Keratinocyte (primary cell): ENCODE data around the gene FBLN5. TPM values are rescaled to one million over a fixed set of nuclear protein-coding genes. Genes with fewer than 3 reads are reported as not detected.

Source experiments
- DNase-seq: peaks from one replicate; pipeline ENCODE4 v3.0.0-alpha.2; 2011; ENCODE audit warnings: low read depth, missing footprints, low spot score
- FAIRE-seq: peaks from 2 replicates; lab custom pipeline; 2011; peaks lifted over from hg19 to GRCh38; lab: Jason Lieb, UNC
- H2AFZ ChIP-seq: 2 replicates; pipeline ENCODE4 v1.6.0; 2012; ENCODE audit warnings: low read length, control low read depth, inconsistent platforms; ENCODE audit not compliant: control insufficient read depth
- H3K27ac ChIP-seq: 2 replicates; pipeline ENCODE4 v1.5.1; 2011; ENCODE audit warnings: low read length; ENCODE audit not compliant: control insufficient read depth, insufficient read depth
- H3K27me3 ChIP-seq: 3 replicates; pipeline ENCODE4 v1.6.0; 2011; ENCODE audit warnings: low read length; ENCODE audit not compliant: control insufficient read depth, insufficient read depth; ENCODE audit errors: extremely low read depth
- H3K36me3 ChIP-seq, 2 experiments: 2 replicates in 1 of 2; 3 replicates in 1 of 2; pipeline ENCODE4 v1.5.1; 2011; ENCODE audit warnings: low read length in 2 of 2, mild to moderate bottlenecking in 1 of 2; ENCODE audit not compliant: control insufficient read depth in 2 of 2, insufficient read depth in 2 of 2; ENCODE audit errors: extremely low read depth in 1 of 2
- H3K4me1 ChIP-seq: 3 replicates; pipeline ENCODE4 v1.5.1; 2011; ENCODE audit warnings: low read length; ENCODE audit not compliant: control insufficient read depth, insufficient read depth; ENCODE audit errors: extremely low read depth
- H3K4me2 ChIP-seq: 3 replicates; pipeline ENCODE4 v1.6.0; 2011; ENCODE audit warnings: low read depth, low read length; ENCODE audit not compliant: control insufficient read depth, insufficient read depth; ENCODE audit errors: extremely low read depth
- H3K4me3 ChIP-seq, 3 experiments: fragments of 200-600 bp in 1 of 3; sonication (generic) in 1 of 3; 2 replicates in 2 of 3; 3 replicates in 1 of 3; pipeline ENCODE4 v1.5.1; 2011 to 2016; ENCODE audit warnings: low read length in 3 of 3, mild to moderate bottlenecking in 3 of 3, control low read depth in 2 of 3, inconsistent platforms in 1 of 3, low read depth in 1 of 3, mixed read lengths in 1 of 3, mixed run types in 1 of 3, moderate library complexity in 1 of 3; ENCODE audit not compliant: control insufficient read depth in 2 of 3, insufficient read depth in 2 of 3; ENCODE audit errors: extremely low read depth in 1 of 3
- H3K79me2 ChIP-seq: 2 replicates; pipeline ENCODE4 v1.6.0; 2012; ENCODE audit warnings: low read length; ENCODE audit not compliant: control insufficient read depth, insufficient read depth
- H3K9ac ChIP-seq: 3 replicates; pipeline ENCODE4 v1.6.0; 2011; ENCODE audit warnings: low read length; ENCODE audit not compliant: control insufficient read depth, insufficient read depth; ENCODE audit errors: extremely low read depth
- H3K9me1 ChIP-seq: 3 replicates; pipeline ENCODE4 v1.6.0; 2011; ENCODE audit warnings: low read length; ENCODE audit not compliant: control insufficient read depth, insufficient read depth; ENCODE audit errors: extremely low read depth
- H3K9me3 ChIP-seq: 2 replicates; pipeline ENCODE4 v1.5.1; 2012; ENCODE audit warnings: low read depth, low read length; ENCODE audit not compliant: control insufficient read depth
- H4K20me1 ChIP-seq: 3 replicates; pipeline ENCODE4 v1.6.0; 2011; ENCODE audit warnings: low read length; ENCODE audit not compliant: control insufficient read depth, insufficient read depth; ENCODE audit errors: extremely low read depth
- CTCF ChIP-seq, 3 experiments: IDR thresholded peaks in 1 of 3; conservative IDR thresholded peaks in 1 of 3; optimal IDR thresholded peaks in 1 of 3; 2 replicates in 2 of 3; 3 replicates in 1 of 3; pipeline versions ENCODE3 to v1.5.1; 2011; ENCODE audit warnings: low read length in 3 of 3, mild to moderate bottlenecking in 3 of 3, moderate library complexity in 2 of 3, control low read depth in 1 of 3, inconsistent platforms in 1 of 3; ENCODE audit not compliant: insufficient read depth in 2 of 3; ENCODE audit errors: extremely low read depth in 1 of 3
- EZH2 ChIP-seq: IDR thresholded peaks from one replicate; pipeline ENCODE4 v1.6.1; 2012; ENCODE audit warnings: inconsistent platforms, mild to moderate bottlenecking, low read length, moderate library complexity
- dilution Hi-C: fragments of 300-500 bp; cut with MboI; formaldehyde crosslinking; loops from one replicate; pipeline ENCODE4 v1.7.0; 2020; ENCODE audit warnings: low sequenced_read_pairs; ENCODE audit not compliant: extremely low pct_ligation_motif_present
- polyA plus RNA-seq, 5 experiments: library from polyadenylated mRNA; depleted of rRNA in 3 of 5; stranded (reverse) in 3 of 5; stranded (forward) in 1 of 5; unstranded in 1 of 5; fragments of >200 nt; gene quantifications; 1 replicate in 1 of 5; 2 replicates in 3 of 5; 3 replicates in 1 of 5; pipeline versions ENCODE4 v1.2.1 to v1.2.3, GENCODE V29; 2011 to 2012; ENCODE audit warnings: missing spikeins in 2 of 5, low read depth in 1 of 5, low replicate concordance in 1 of 5

The FBLN5 gene
- polyA plus RNA-seq, 1 donor (not counting 4 experiments of a cell fraction or from before 2014, with no cell fraction given): 0.10 TPM

- Histone ChIP-seq H2AFZ (no peak overlapping the region), H3K9me3 (no peaks in the 10 kb centered on the region), H3K4me1 (no peaks in the 10 kb centered on the region), H3K9me1 (no peaks in the 10 kb centered on the region), H3K4me3 (no peak overlapping the region), H3K27ac (no peak overlapping the region), H3K4me2 (no peak overlapping the region), H3K36me3 (no peaks in the 10 kb centered on the region), H4K20me1 (no peaks in the 10 kb centered on the region), H3K9ac (no peak overlapping the region), H3K27me3 (no peaks in the 10 kb centered on the region), H3K79me2 (no peaks in the 10 kb centered on the region)
- no peak for TF ChIP-seq CTCF (optimal IDR thresholded peaks at IDR 0.05 in 1 of 3, IDR thresholded peaks at IDR 0.05 in 1 of 3, conservative IDR thresholded peaks at IDR 0.05 in 1 of 3; ENCODE audit: extremely low read depth in 1 of 3, insufficient read depth in 2 of 3, low read length in 3 of 3)
- no peak for TF ChIP-seq EZH2
- no peak for FAIRE-seq
- no peak for DNase-seq
- dilution Hi-C loops: no loop called here
Observed at GRCh38 chr14:91891721-91892220, 55.7 kb downstream of the FBLN5 start.

GRCh38 chr14:91891101-91891500, 56.4 kb downstream of the FBLN5 start:
- Histone ChIP-seq H2AFZ (no peak overlapping the region), H3K4me1 (no peaks in the 10 kb centered on the region), H3K36me3 (no peaks in the 10 kb centered on the region), H3K27me3 (no peaks in the 10 kb centered on the region), H3K9me1 (no peaks in the 10 kb centered on the region), H3K4me3 (no peak overlapping the region), H3K27ac (no peak overlapping the region), H3K4me2 (no peak overlapping the region), H3K9me3 (no peaks in the 10 kb centered on the region), H3K79me2 (no peaks in the 10 kb centered on the region), H4K20me1 (no peaks in the 10 kb centered on the region), H3K9ac (no peak overlapping the region)
- TF ChIP-seq EZH2 (no peak), CTCF (optimal IDR thresholded peaks at IDR 0.05 in 1 of 3, IDR thresholded peaks at IDR 0.05 in 1 of 3, conservative IDR thresholded peaks at IDR 0.05 in 1 of 3; ENCODE audit: extremely low read depth in 1 of 3, insufficient read depth in 2 of 3, low read length in 3 of 3) (no peak)
- dilution Hi-C loops: no loop called here
- FAIRE-seq (no peak), DNase-seq (no peak)
